ENCODE data around the gene CMTM8. TPM values are rescaled to one million over a fixed set of nuclear protein-coding genes. Genes with fewer than 3 reads are reported as not detected.

Gene CMTM8
- polyA plus RNA-seq, 1 experiment = 0.31 TPM

- DNase-seq (ENCODE audit: low read depth, low spot score) = no peak
- POLR2A ChIA-PET = no interaction called here
- Histone ChIP-seq H3K9me3 (ENCODE audit: control insufficient read depth, insufficient read depth, low read length) (no peaks in the 10 kb centered on the region), H3K27ac (ENCODE audit: low read depth, low read length) (no peak overlapping the region), H3K4me3 (ENCODE audit: low read depth, low read length) (no peak overlapping the region), H3K27me3 (ENCODE audit: control insufficient read depth, insufficient read depth, low read length) (peaks cover 12% of the 10 kb centered on the region)
- CTCF ChIA-PET = no interaction called here
- TF ChIP-seq CTCF (IDR thresholded peaks at IDR 0.05; ENCODE audit: low read depth, low read length) = no peak
Measured at GRCh38 chr3:32313169-32313568, 74.7 kb downstream of the CMTM8 start.

DNA sequence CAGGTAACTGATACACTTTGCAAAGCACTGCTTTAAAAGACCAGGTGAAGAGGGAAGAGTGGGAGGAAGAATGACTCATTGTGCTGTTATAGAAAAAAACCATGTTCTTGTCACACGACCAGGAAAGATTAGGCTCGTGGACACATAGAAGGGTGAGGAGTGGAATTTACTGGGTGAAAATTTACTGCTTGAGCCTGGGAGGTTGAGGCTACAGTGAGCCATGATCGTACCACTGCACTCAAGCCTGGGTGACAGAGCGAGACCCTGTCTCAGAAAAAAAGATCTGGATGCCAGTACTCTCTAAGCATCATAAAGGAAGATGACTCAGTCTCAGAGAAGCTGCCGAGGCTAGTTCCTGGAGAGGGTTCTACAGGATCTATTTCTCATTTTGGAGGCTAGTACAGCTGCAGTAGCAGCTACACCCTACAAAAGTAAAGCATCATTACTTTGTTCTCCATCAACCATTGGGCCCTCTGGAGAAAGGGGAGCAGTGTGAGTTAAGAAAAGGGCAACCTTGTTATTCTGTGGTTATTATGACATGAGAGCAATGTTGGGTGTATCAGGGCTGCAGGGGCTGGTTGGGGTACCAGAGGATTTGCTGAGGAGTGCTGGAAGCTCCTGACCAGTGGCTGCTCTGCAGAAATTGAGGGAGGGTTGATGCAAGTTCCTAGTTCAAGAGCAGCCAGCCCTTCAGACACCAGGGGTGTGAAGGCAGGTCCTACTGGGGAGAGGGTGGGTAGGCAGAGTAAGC, 75.4 kb downstream of the CMTM8 start:
- ChIA-PET CTCF (interaction anchor here (0.7 kb wide), 1 partner anchor 265 kb away, joined by 4 read pairs; no protein-coding TSS in a partner anchor), POLR2A (no interaction called here)
- H3K4me3 ChIP-seq (ENCODE audit: low read depth, low read length) = no peak overlapping the region
- no peak for DNase-seq (ENCODE audit: low read depth, low spot score)
- H3K27me3 ChIP-seq (ENCODE audit: control insufficient read depth, insufficient read depth, low read length) = peaks cover 13% of the 10 kb centered on the region
- H3K9me3 ChIP-seq (ENCODE audit: control insufficient read depth, insufficient read depth, low read length) = no peaks in the 10 kb centered on the region
- TF ChIP-seq CTCF (IDR thresholded peaks at IDR 0.05; ENCODE audit: low read depth, low read length) = no peak
- H3K27ac ChIP-seq (ENCODE audit: low read depth, low read length) = no peak overlapping the region

DNA sequence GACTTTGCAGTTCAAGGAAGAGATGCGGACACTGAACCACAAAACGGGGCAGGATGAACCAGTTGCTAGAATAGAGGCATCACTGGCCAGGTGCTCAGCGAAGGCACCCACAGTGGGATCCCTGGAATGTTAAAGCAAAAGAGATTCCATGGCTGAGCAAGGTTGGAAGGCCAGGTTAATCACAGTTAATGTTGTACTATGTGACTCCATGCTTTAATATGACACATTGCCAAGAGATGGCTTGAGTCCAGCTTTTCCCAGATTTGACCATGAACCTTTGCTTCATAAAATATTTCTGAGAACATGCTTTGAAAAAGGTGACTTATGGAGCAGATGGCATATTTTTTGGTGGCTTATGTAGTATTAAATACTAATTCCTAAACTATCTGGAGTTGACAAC, 77.0 kb downstream of the CMTM8 start:
- CTCF ChIA-PET = no interaction called here
- no peak overlapping the region for H3K27ac ChIP-seq (ENCODE audit: low read depth, low read length)
- H3K9me3 ChIP-seq (ENCODE audit: control insufficient read depth, insufficient read depth, low read length) = no peaks in the 10 kb centered on the region
- no peak for TF ChIP-seq CTCF (IDR thresholded peaks at IDR 0.05; ENCODE audit: low read depth, low read length)
- H3K4me3 ChIP-seq (ENCODE audit: low read depth, low read length) = no peak overlapping the region
- peaks cover 13% of the 10 kb centered on the region for H3K27me3 ChIP-seq (ENCODE audit: control insufficient read depth, insufficient read depth, low read length)
- POLR2A ChIA-PET = no interaction called here
- no peak for DNase-seq (ENCODE audit: low read depth, low spot score)

DNA sequence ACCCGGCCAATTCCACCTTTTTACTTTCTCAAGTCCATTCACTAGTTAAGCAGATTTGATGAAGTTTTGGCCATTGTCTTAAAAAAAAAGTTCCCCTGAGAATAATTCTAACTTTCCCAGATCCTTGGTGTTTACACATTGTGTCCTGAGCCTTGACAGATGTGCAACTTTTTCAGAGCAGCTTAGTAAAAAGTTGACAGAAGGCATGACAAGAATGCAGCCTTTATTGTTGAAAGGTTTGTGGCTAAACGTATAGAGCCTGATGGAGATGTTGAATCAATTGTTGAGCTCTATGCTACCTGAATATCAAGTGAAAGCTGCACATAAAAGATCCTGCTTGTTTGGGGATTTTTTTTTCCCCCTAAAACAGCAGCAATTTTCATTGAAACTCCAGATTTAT, 77.8 kb downstream of the CMTM8 start:
- H3K4me3 ChIP-seq (ENCODE audit: low read depth, low read length) = no peak overlapping the region
- DNase-seq (ENCODE audit: low read depth, low spot score) = no peak
- no peak overlapping the region for H3K27ac ChIP-seq (ENCODE audit: low read depth, low read length)
- POLR2A ChIA-PET = no interaction called here
- CTCF ChIA-PET = no interaction called here
- peaks cover 16% of the 10 kb centered on the region for H3K27me3 ChIP-seq (ENCODE audit: control insufficient read depth, insufficient read depth, low read length)
- no peaks in the 10 kb centered on the region for H3K9me3 ChIP-seq (ENCODE audit: control insufficient read depth, insufficient read depth, low read length)
- TF ChIP-seq CTCF (IDR thresholded peaks at IDR 0.05; ENCODE audit: low read depth, low read length) = no peak

GRCh38 chr3:32316976-32317375, 78.5 kb downstream of the CMTM8 start:
- H3K9me3 ChIP-seq (ENCODE audit: control insufficient read depth, insufficient read depth, low read length) = no peaks in the 10 kb centered on the region
- TF ChIP-seq CTCF (IDR thresholded peaks at IDR 0.05; ENCODE audit: low read depth, low read length) = no peak
- ChIA-PET POLR2A (no interaction called here), CTCF (no interaction called here)
- H3K4me3 ChIP-seq (ENCODE audit: low read depth, low read length) = no peak overlapping the region
- H3K27me3 ChIP-seq (ENCODE audit: control insufficient read depth, insufficient read depth, low read length) = peaks cover 15% of the 10 kb centered on the region
- H3K27ac ChIP-seq (ENCODE audit: low read depth, low read length) = no peak overlapping the region
- no peak for DNase-seq (ENCODE audit: low read depth, low spot score)

Measured in AG04450 (cell line).